Measurements from ENCODE around the gene PRRC2A.

Gene PRRC2A

GRCh38 chr6:31621320-31621939 is 915 bp downstream of the PRRC2A start:
- in situ Hi-C loops (cut with HindIII; ENCODE audit: low sequenced_read_pairs): no loop called here

GRCh38 chr6:31621991-31622390 is 1.5 kb downstream of the PRRC2A start:
- in situ Hi-C loops (cut with HindIII; ENCODE audit: low sequenced_read_pairs): no loop called here

- in situ Hi-C loops (cut with HindIII; ENCODE audit: low sequenced_read_pairs): no loop called here
These were observed 2.2 kb downstream of the PRRC2A start for GRCh38 chr6:31622684-31623091.

GRCh38 chr6:31624070-31624469 is 3.6 kb downstream of the PRRC2A start:
- in situ Hi-C loops (cut with HindIII; ENCODE audit: low sequenced_read_pairs): no loop called here

- in situ Hi-C loops (cut with HindIII; ENCODE audit: low sequenced_read_pairs): no loop called here
These were observed 6.4 kb downstream of the PRRC2A start for GRCh38 chr6:31626952-31627351.

GRCh38 chr6:31627690-31628287 is 7.3 kb downstream of the PRRC2A start:
- in situ Hi-C loops (cut with HindIII; ENCODE audit: low sequenced_read_pairs): no loop called here

GRCh38 chr6:31629014-31629413 is 8.5 kb downstream of the PRRC2A start:
- in situ Hi-C loops (cut with HindIII; ENCODE audit: low sequenced_read_pairs): no loop called here

- in situ Hi-C loops (cut with HindIII; ENCODE audit: low sequenced_read_pairs): no loop called here
These were observed 9.8 kb downstream of the PRRC2A start for GRCh38 chr6:31630177-31630934.

- in situ Hi-C loops (cut with HindIII; ENCODE audit: low sequenced_read_pairs): no loop called here
These were observed 10.7 kb downstream of the PRRC2A start for GRCh38 chr6:31631209-31631608.

- in situ Hi-C loops (cut with HindIII; ENCODE audit: low sequenced_read_pairs): no loop called here
These were observed 11.3 kb downstream of the PRRC2A start for GRCh38 chr6:31631681-31632278.

- in situ Hi-C loops (cut with HindIII; ENCODE audit: low sequenced_read_pairs): no loop called here
These were observed 11.9 kb downstream of the PRRC2A start for GRCh38 chr6:31632279-31632946.

- in situ Hi-C loops (cut with HindIII; ENCODE audit: low sequenced_read_pairs): no loop called here
These were observed 12.9 kb downstream of the PRRC2A start for GRCh38 chr6:31633447-31633846.

- in situ Hi-C loops (cut with HindIII; ENCODE audit: low sequenced_read_pairs): no loop called here
These were observed 13.6 kb downstream of the PRRC2A start for GRCh38 chr6:31634131-31634530.

GRCh38 chr6:31634969-31635575 is 14.6 kb downstream of the PRRC2A start:
- in situ Hi-C loops (cut with HindIII; ENCODE audit: low sequenced_read_pairs): no loop called here

GRCh38 chr6:31636698-31637596 is 16.4 kb downstream of the PRRC2A start:
- in situ Hi-C loops (cut with HindIII; ENCODE audit: low sequenced_read_pairs): no loop called here

- in situ Hi-C loops (cut with HindIII; ENCODE audit: low sequenced_read_pairs): no loop called here
These were observed 18.5 kb downstream of the PRRC2A start for GRCh38 chr6:31639043-31639442.

GRCh38 chr6:31639449-31639861 is 18.9 kb downstream of the PRRC2A start:
- in situ Hi-C loops (cut with HindIII; ENCODE audit: low sequenced_read_pairs): no loop called here

GRCh38 chr6:31640612-31641011 is 20.1 kb downstream of the PRRC2A start:
- in situ Hi-C loops (cut with HindIII; ENCODE audit: low sequenced_read_pairs): no loop called here

- in situ Hi-C loops (cut with HindIII; ENCODE audit: low sequenced_read_pairs): no loop called here
These were observed 20.9 kb downstream of the PRRC2A start for GRCh38 chr6:31641370-31641769.
